ENCODE data around the gene FOXN4. TPM values are rescaled to one million over a fixed set of nuclear protein-coding genes. Genes with fewer than 3 reads are reported as not detected.

Gene FOXN4
- total and polyA plus RNA-seq, 2 donors from 2014 or later: 0.82 TPM; not detected in 1

DNA sequence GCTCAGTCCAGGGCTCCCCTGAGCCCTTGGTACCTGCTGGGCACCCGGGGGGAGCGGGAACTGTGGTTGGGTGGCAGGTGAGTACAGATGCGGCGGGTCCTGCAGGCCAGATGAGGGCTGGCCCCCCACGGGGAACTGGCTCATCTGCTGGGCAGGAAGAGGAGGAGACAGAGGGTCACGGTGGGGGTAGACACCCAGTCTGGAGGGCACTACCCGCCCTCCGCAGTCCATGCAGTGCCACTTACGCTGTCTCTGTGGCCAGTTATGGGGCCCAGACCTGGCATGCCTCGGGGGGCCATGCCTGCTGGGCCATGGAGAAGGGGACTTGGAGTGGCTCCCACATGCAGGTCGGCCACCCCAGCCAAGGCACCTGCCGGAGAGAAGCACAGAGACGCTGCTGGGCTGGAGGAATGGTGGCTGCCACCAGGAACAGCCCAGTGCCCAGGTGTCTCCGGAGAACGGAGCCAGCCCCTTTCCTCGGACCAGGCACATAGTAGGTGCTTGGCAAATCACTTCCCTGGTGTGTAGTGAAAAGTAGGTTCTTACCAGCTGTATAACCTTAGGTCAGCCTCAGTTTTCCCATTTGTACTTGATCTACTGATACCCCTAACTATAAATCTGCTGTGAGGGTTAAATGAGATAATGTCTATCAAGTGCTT, 21.1 kb downstream of the FOXN4 start:
- FAIRE-seq: no peak
- peak in 1 of 5 donors; percentile 55 for DNase-seq
- no peak overlapping the region for H3K27ac ChIP-seq (ENCODE audit: low read depth in 2 of 2, low read length in 2 of 2)

DNA sequence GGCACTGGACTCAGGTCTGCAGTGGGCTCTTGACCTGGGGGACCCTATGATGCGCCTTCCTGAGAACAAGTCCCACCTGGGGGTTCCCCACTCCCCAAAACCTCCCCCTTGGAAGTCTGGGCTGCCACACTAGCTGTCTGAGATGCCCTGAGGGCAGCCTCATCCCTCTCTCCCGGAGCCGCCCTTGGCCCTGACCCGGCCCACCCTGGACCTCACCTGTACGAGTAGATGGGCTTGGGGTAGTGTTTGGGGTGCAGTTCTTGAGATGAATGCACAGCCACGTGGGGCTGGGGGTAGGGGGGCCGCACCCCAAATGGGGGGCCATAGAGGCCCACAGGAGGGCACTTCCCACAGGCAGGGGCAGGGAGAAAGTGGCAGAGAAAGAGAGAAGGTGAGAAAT, 21.9 kb downstream of the FOXN4 start:
- H3K36me3 ChIP-seq (ENCODE audit: control insufficient read depth in 2 of 3, insufficient read depth in 3 of 3, low read length in 3 of 3): no peaks in the 10 kb centered on the region
- DNase-seq: peak in 1 of 5 donors; percentile 55
- no peaks in the 10 kb centered on the region for H3K27me3 ChIP-seq (ENCODE audit: control insufficient read depth, insufficient read depth, low read length)
- no peak for FAIRE-seq
- H3K9me3 ChIP-seq (ENCODE audit: control insufficient read depth in 2 of 3, insufficient read depth in 1 of 3, low read length in 3 of 3): no peaks in the 10 kb centered on the region
- no peak overlapping the region for H3K4me3 ChIP-seq (ENCODE audit: low read length in 3 of 3)
- intact Hi-C loops (cut with DNase I): no loop called here
- TF ChIP-seq, protein P1, sequence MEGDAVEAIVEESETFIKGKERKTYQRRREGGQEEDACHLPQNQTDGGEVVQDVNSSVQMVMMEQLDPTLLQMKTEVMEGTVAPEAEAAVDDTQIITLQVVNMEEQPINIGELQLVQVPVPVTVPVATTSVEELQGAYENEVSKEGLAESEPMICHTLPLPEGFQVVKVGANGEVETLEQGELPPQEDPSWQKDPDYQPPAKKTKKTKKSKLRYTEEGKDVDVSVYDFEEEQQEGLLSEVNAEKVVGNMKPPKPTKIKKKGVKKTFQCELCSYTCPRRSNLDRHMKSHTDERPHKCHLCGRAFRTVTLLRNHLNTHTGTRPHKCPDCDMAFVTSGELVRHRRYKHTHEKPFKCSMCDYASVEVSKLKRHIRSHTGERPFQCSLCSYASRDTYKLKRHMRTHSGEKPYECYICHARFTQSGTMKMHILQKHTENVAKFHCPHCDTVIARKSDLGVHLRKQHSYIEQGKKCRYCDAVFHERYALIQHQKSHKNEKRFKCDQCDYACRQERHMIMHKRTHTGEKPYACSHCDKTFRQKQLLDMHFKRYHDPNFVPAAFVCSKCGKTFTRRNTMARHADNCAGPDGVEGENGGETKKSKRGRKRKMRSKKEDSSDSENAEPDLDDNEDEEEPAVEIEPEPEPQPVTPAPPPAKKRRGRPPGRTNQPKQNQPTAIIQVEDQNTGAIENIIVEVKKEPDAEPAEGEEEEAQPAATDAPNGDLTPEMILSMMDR (IDR thresholded peaks at IDR 0.05; ENCODE audit: borderline replicate concordance, extremely low read depth, insufficient read depth): no peak
- no peak overlapping the region for H3K27ac ChIP-seq (ENCODE audit: low read depth in 2 of 2, low read length in 2 of 2)
- H3K9ac ChIP-seq (ENCODE audit: low read length in 3 of 3): no peak overlapping the region
- peaks cover 0 to 5% (median 0%) of the 10 kb centered on the region in 3 donors for H3K4me1 ChIP-seq (ENCODE audit: control insufficient read depth in 2 of 3, insufficient read depth in 2 of 3, low read depth in 1 of 3, low read length in 3 of 3)

More for the DNA sequence above, 21.1 kb downstream of the FOXN4 start:
- Histone ChIP-seq H3K36me3 (ENCODE audit: control insufficient read depth in 2 of 3, insufficient read depth in 3 of 3, low read length in 3 of 3) (no peaks in the 10 kb centered on the region), H3K27me3 (ENCODE audit: control insufficient read depth, insufficient read depth, low read length) (no peaks in the 10 kb centered on the region), H3K4me1 (ENCODE audit: control insufficient read depth in 2 of 3, insufficient read depth in 2 of 3, low read depth in 1 of 3, low read length in 3 of 3) (peaks cover 0 to 5% (median 0%) of the 10 kb centered on the region in 3 donors), H3K9ac (ENCODE audit: low read length in 3 of 3) (no peak overlapping the region), H3K9me3 (ENCODE audit: control insufficient read depth in 2 of 3, insufficient read depth in 1 of 3, low read length in 3 of 3) (no peaks in the 10 kb centered on the region), H3K4me3 (ENCODE audit: low read length in 3 of 3) (no peak overlapping the region)
- intact Hi-C loops (cut with DNase I): no loop called here
- TF ChIP-seq, protein P1 (IDR thresholded peaks at IDR 0.05; ENCODE audit: borderline replicate concordance, extremely low read depth, insufficient read depth): no peak

DNA sequence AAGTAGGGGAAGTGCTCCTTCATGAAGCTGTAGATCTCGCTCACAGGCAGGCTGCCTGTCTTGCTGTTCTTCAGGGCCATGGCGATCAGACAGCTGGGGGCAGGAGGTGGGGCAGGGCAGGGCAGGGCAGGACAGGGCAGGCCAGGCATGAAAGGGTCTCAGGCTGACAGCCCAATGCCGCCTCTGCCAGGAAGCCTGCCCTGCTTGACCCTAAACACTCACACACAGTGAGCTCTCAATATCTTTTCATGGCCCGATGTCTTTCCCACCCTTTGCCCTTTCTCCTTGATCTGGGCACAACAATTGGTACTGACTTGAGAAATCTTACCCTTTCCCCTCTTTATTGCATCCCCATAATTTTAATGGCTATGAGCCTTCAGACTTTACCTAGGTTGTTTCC, 22.4 kb downstream of the FOXN4 start:
- no peak for FAIRE-seq
- Histone ChIP-seq H3K9ac (ENCODE audit: low read length in 3 of 3) (no peak overlapping the region), H3K27me3 (ENCODE audit: control insufficient read depth, insufficient read depth, low read length) (no peaks in the 10 kb centered on the region), H3K4me3 (ENCODE audit: low read length in 3 of 3) (no peak overlapping the region), H3K9me3 (ENCODE audit: control insufficient read depth in 2 of 3, insufficient read depth in 1 of 3, low read length in 3 of 3) (no peaks in the 10 kb centered on the region), H3K4me1 (ENCODE audit: control insufficient read depth in 2 of 3, insufficient read depth in 2 of 3, low read depth in 1 of 3, low read length in 3 of 3) (peaks cover 0 to 2% (median 0%) of the 10 kb centered on the region in 3 donors), H3K36me3 (ENCODE audit: control insufficient read depth in 2 of 3, insufficient read depth in 3 of 3, low read length in 3 of 3) (no peaks in the 10 kb centered on the region), H3K27ac (ENCODE audit: low read depth in 2 of 2, low read length in 2 of 2) (no peak overlapping the region)
- DNase-seq: no peak
- intact Hi-C loops (cut with DNase I): no loop called here
- TF ChIP-seq, protein P1 (IDR thresholded peaks at IDR 0.05; ENCODE audit: borderline replicate concordance, extremely low read depth, insufficient read depth): no peak
